Epidermal melanocyte (primary cell): ENCODE data around the gene MDFIC2.
"Not testable (repeated sequence)": the region's sequence is repeated elsewhere in the genome, so short reads cannot be mapped to it uniquely, and the experiment has no call there.

Experiments
- DNase-seq: peaks from one replicate; pipeline ENCODE4 v3.0.0; 2011; ENCODE audit warnings: low spot score; ENCODE audit not compliant: insufficient read length

The MDFIC2 gene

DNA sequence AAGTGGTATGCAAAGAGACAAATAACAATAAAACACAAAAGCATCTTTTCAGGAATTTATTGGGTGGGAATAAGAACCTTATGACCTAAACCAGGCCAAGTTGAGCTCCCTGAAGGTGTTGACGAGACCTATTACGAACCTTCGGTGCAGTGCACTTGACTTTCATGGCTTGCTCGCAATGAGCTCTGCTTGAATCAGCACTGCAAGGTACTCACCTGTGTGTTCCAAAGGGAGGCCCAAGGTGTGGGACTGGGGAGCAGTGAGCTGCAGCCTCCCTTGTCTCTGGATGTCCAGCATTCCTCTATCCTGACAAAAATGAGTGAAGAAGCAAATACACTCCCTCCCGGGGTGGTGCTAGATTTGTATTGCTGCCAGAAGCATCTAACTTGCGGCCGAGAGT, at the start of gene MDFIC2:
TSS of gene MDFIC2 (minus strand) at position 303 of the 400 bp plus-strand sequence. CDS start 665 bp downstream, outside the sequence.
- no peak for DNase-seq

DNA sequence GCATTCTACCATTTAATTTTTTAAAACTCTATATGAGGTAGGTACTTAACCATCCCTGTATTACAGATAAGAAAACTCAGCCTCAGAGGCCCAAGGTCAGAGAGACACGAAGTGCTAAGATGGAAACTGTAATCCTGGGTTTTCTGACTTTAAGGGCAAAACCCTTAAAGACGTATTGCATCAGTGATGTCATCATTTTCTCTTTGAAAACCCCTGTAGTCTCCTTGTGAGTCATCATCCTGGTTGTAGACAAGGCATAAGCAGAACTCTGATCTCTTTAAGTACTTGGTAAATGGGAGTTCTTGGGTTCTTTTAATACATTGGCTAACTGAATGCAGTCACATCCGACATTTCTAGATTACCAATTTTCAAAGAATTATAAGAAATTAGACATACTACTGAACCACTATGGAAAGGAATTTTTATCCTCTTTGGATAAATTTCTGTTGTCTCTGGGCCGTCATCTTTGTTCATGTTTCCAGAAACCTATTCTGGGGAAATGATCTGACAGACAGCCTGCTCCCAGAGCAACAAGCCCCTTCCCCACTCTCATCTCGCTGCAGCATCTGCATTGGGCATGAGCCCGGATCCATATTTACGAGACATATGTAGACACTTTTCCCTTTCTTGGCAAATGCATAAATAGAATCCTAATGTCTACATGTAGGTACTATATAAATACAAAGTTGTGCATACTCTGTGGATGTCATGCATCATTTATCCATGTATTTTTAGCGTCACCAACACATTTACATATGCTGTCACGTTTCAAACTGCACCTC, 48.7 kb upstream of the MDFIC2 start:
- DNase-seq, result no peak

DNA sequence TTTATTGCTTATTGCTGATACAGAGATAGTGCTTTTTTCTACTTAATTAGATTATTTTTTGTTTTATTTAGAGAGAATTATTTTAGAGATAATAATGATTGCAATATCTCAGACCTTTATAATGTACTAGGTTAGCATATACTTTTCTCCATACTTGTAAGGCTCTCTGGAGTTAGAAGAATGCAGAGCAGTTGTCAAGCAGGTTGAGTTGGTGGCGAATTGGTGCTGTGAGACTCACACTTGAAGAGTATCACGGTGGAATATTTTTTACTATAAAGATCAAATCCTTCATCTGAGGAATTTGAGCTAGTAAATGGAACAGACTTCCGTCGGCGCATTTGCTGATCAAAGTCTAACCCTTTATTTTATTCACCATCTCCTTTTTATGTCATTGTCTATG, 47.3 kb upstream of the MDFIC2 start:
- no peak for DNase-seq

DNA sequence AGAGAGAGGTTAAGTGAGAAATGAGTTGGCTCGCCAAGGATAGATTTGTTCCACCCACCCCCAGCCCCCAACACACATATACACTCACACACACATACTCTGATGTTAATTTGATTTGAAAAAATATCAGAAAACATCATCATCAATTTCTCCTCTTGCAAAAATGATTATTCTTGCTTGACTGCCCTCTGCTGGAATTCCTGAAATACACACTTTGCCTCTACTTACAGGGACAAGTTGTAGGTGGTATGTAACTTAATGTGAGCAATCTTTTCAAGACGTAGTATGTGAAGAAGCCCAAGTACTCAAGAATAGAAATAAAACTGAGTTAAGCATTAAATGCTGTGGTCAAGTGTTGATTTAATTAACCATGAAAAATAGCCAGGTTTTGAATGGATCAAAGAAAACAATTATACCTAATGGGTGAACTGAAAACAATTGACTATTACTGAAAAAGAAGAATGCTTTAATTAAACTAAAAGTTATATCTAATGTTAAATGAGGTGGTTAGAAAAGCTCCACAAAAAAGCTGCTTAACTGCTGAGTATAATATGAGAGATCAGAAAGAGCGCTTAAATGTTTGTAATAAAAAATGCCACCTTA, 46.6 kb upstream of the MDFIC2 start:
- DNase-seq, result no peak

DNA sequence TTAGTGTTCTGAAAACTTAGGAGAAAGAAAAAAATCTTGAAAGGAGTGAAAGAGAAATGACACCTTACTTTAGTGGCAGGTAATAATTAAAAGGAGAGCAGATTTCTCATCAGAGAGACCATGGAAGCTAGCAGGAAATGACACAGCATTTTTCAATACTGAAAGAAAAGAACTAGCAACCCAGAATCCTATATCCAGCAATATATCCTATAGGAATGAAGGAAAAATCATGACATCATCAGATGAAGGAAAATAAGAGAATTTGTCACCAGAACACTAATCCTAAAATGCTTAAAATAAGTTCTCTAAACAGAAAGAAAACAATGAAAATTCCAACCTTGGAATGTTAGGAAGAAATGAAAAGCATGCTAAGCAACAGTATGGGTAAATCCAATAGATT, 39.8 kb upstream of the MDFIC2 start:
- no peak for DNase-seq

DNA sequence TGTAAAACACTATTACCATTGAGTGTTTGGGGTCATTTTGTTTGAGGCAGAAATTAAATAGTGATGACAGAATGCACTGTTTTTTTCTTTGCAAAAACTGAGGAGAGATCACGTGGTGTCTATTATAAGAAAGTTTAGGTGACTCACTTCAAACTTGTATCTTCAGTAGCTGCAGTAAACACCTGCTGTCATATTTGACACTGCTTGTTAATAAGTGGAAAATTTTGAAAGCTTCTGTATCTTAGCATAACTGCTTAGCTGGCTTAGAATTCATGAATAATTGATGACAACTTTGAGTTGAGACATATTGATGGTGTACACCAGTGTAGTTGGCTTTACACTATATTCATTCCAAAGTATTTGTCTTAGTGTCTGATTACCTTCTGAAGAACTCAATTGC, 29.7 kb upstream of the MDFIC2 start:
- DNase-seq, result no peak

DNA sequence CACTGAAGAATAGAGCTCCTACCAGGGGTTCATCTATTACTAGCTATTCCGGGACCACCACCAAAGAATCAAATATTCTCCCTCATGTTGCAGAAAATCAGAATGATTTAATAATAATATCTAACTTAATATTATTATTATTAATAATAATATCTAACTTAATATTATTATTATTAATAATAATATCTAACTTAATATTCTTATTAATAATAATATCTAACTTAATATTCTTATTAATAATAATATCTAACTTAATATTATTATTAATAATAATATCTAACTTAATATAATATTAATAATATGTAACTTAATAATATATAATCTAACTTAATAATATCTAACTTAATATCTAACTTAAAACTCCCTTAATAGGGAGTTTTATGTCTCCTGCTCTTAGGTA, 24.4 kb upstream of the MDFIC2 start:
- DNase-seq, result not testable (repeated sequence)

DNA sequence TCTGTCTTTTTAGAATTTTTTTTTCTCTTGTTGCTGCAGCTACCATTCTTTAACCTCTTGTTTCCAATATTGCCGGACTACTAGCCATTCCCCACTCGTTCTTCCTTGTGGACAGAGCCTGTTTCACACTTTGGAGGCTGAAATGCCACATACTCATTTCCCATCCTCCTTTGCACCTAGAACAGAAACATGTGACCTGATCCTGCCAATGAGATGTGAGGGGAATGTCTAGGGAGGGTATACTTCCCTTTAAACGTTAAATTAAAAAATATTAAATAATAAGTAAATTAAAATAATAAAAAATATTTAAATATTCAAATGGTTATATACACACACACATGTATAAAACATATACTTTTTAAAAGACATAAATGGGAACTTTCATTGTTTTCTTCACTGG, 20.6 kb upstream of the MDFIC2 start:
- no peak for DNase-seq

DNA sequence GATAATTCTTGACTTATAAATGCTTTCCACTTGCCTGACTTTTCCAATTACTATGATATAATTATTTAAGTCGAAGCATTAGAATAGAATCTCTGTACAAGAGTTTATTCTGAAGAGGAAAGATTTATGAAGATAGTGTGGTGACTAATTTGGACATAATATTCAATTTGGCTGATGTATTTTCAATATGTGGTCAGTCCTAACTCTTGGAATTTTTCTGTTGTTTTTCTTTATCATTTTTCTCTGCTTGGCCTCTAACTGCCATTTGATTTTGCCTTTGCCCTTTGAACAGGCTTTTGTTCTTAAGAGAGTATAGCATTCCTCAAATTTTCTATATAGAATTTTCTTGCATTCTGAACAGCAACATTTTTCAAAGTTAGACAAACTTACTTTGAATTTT, 2.6 kb upstream of the MDFIC2 start:
- no peak for DNase-seq

DNA sequence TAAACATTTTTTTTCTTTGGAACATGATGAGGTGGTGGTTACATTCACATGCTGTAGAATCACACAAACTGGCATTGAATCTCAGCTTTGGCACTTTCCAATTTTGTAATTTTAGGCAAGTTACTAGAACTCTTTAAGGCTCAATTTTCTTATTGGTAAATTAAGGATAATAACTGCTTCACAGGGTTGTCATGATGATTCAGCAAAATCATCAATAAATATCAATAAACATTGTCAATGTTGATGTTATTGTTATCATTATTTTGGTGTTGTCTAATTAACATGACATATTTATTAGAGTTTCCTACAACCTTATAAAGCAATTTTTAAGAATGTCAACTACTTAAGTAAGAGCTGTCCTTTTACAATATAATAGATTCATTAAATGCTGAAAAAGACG, 1.6 kb downstream of the MDFIC2 start:
- DNase-seq, result no peak

DNA sequence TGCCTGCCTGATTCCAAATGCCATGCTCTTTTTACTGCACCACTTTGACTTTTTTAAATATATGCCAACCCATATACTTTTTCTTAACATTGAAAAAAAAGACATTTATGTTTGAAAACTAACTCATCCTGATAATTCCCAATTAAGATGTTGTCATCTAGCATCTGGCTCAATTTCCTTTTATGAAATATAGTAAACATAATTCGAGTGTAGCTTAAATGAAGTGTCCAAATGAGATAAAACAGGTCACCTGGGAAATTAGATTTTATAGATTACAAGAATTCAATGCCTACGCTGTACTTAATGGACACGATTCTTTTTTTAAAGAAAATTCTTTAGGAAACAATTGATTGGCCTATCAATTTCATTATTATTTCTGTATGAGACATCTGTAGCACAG, 2.8 kb downstream of the MDFIC2 start:
- DNase-seq, result no peak

DNA sequence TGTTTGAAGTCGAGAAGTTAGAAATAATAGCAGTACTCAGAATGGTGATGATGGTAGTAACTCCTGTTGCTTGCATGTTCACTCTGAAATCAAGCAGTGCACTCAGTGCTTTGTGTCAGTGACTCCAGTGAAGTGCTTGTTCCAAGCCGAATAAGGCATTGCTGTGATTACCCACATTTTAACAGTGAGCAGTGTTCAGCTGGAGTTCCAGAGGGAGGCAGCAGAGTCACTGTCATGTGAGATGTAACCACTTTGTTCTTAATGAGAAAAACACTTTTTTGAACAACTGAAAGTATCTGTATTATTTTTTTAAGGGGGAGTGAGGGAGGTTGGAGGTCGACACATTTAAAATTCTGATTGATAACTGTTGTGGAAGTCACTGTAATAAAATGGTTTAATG, 3.7 kb downstream of the MDFIC2 start:
- no peak for DNase-seq

DNA sequence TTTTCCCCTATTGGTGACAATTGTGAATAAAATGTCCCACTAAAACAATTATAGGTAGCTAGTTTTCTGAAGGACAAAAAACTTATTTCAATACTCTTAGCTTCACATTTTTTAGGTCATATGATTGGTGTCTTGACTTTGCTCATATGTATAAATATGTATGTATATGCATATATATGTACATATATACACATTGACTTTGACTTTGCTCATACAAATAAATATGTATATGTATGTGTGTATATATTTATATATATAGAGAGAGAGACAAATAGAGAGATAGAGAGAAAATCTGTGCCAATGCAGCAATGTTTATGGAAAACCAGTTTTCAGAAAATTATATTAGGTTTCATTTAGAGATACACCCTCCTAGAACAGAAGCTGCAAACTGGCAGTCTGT, 5.7 kb downstream of the MDFIC2 start:
- no peak for DNase-seq

DNA sequence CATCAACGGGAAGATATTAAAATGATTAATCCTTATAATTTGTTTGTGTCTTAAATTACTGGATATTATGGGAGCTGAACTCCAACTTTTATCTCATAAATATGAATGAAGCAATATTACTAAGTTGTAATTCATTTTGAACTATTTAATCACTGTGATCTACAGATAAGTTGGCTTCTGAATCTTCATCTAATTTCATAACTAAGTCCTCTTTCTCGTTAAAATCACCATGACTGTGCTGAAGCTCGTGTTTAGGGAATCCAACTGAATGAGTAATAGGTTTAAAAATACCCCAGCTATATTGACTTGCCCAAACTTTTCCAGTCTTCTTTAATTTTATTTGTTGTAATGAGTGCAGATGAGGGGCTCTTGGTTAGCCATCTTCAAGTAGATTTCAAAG, 14.1 kb downstream of the MDFIC2 start:
- DNase-seq, result no peak

DNA sequence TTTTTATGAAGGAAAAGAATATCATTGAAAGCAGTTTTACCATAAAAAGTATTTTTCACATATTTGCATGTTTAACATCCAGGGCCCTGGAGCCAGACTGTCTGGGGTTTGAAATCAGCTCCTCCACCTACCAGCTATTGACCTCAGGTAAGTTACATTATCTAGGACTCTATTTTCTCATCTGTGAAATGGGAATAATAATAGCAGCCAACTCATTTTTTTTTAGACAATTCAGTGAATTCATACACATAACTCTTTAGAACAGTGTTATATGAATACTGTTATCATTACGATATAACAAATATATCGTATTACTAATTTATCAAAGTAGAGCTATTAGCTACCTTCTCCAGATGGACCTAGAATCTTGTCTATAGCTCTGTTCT, 21.3 kb downstream of the MDFIC2 start:
- DNase-seq, result no peak

DNA sequence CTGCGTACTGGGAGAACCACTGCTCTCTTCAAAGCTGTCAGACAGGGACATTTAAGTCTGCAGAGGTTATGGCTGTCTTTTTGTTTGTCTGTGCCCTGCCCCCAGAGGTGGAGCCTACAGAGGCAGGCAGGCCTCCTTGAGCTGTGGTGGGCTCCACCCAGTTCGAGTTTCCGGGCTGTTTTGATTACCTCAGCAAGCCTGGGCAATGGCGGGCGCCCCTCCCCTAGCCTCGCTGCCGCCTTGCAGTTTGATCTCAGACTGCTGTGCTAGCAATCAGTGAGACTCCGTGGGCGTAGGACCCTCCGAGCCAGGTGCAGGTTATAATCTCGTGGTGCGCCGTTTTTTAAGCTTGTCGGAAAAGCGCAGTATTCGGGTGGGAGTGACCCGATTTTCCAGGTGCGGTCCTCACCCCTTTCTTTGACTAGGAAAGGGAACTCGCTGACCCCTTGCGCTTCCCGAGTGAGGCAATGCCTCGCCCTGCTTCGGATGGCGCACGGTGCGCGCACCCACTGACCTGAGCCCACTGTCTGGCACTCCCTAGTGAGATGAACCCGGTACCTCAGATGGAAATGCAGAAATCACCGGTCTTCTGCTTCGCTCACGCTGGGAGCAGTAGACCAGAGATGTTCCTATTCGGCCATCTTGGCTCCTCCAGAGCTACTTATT, 21.9 kb downstream of the MDFIC2 start:
- not testable (repeated sequence) for DNase-seq

DNA sequence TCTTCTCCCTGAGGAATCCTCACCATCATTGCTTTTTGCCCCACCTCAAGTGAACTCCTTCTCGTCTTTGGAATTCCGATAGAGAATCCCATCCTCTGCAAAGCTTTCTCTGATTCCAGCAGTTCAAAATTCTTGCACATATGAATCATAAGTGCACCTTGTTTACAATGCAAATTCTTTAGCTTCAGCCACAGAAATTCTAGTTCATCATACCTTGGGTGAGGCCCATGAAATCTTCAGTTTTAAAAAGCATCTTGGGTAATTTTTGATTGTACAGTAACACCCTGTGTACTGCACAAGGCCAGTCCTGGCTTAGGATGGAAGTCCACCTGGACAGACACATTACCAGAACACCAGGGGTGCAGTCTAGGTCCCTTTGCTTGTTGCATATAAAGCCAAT, 30.8 kb downstream of the MDFIC2 start:
- no peak for DNase-seq

DNA sequence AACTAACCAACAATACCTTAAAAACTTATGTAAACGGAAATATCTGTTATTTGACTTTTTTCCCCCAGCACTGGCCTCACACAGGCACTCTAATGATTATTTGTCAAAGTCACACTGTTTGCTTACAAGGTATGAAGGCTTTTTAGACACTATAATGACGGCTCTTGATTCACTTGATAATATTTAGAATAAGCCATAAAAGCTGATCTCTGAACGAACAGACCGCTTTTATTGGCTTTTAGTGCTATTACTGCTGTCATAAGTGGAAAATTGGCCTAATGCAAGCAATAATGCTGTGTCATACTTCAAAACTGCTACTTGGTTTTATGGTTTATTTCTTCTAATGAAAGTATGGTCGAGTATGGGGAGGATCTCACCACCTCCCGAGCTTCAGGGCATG, 35.1 kb downstream of the MDFIC2 start:
- DNase-seq, result no peak

DNA sequence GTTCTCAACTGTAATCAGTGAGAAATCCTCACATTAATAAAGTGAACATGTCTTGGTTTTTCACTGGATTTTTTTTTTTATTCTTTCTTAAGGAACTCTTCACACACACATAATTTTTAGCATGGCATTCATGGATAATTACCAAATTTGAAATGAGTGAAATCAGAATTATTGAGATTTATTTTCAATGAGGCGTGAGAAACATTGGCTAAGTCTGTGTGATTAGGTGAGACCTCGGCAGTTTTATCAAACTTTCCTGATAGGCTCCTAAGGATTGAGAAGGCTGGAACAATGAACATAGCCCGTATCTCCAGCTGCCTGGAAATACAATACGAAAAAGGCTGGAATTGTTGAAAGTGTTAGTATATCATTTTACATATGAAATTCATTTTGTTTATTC, 35.5 kb downstream of the MDFIC2 start:
- no peak for DNase-seq

DNA sequence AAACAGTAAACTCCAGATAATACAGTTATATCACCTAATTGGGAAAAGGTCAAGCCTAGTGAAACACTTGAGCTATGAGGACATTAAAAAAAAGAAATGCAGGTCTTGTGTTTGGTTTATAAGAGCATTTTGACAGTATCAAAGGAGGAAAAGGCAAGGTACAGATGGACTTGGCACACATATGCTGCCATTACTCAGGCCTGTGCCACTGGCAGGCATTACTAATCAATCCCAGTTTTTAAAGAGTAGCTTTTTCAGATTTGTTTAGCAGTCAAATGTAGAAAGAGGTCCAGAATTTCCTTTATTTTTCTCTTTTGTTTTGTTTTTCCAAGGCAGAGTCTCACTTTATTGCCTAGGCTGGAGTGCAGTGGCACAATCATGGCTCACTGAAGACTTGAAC, 38.9 kb downstream of the MDFIC2 start:
- no peak for DNase-seq

DNA sequence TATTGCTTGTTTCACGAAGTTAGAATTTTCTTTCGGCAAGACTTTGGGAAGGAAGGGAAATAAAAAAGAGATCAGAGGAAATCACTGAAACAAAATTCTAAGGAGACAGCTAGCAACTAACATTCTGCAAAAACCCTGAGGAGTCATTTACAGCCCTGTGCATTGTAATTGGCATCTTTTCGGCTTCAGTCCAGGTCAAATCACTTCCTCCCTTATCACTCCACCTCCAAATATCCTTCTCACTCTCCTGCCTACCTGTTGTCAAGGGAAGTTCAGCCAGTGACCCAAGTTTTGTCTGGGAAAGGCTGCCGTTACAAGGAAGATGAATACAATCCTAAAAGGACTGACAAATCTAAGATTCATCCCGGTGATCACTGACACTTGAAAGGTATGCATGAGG, 39.6 kb downstream of the MDFIC2 start:
- DNase-seq, result no peak

DNA sequence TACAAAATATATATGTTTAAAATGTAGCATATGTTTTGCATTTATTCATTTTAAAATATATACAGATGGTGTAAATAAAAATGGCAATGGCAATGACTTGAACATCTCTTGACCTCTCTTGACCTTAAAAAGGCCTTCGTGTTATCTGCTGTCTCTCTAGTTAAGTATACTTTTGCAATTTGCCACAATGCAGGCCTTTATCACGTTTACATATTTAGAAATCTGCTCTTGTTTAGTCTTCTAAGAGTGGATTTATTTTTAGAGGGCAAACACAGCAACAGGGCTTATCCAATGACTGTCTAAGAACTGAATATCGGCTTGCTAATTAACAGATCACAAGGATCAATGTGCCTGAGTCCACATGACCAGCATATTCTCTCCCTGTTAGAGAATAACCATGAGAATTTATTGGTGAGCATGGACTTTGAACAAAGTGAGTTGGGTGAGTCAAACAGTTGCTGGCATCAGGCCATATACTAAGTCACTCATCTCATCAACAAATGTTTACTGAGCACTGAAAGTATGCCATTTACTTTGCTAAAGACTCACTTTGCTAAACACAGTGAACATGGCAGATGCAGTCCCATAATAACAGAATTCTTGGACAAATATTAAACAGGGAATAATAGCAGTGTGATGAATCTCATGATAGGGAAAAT, 48.2 kb downstream of the MDFIC2 start:
- DNase-seq, result no peak
